ENCODE results near the gene VTN.

GRCh38 chr17:28385406-28385805 lies 15.3 kb upstream of the VTN start:
- TF ChIP-seq CTCF (IDR thresholded peaks at IDR 0.05) (no peak), EP300 (IDR thresholded peaks at IDR 0.05) (no peak)

Data from upper lobe of left lung (tissue), 4 donors.